BJ (cell line): ENCODE data around the gene PRDM11. TPM values are rescaled to one million over a fixed set of nuclear protein-coding genes. Genes with fewer than 3 reads are reported as not detected.

ENCODE experiments used
- CTCF ChIA-PET: fragments of 350-600 bp; formaldehyde crosslinking; extraction: SDS; loops from one replicate; lab custom pipeline; 2021; ENCODE audit warnings: antibody characterized with exemption, inconsistent platforms; lab: Yijun Ruan, JAX
- POLR2A ChIA-PET: fragments of 300-600 bp; sonication (Branson Sonifier 250); formaldehyde crosslinking; extraction: SDS; loops from one replicate; lab custom pipeline; 2021; ENCODE audit warnings: antibody characterized with exemption; lab: Charles Lee
- DNase-seq: peaks from one replicate; pipeline ENCODE4 v3.0.0-alpha.2; 2011; ENCODE audit warnings: low read depth
- H3K27me3 ChIP-seq: 2 replicates; pipeline ENCODE4 v1.6.0; 2011; ENCODE audit warnings: low read length; ENCODE audit not compliant: control insufficient read depth, insufficient read depth
- H3K36me3 ChIP-seq: 2 replicates; pipeline ENCODE4 v1.5.1; 2011; ENCODE audit warnings: low read length; ENCODE audit not compliant: control insufficient read depth, insufficient read depth
- H3K4me3 ChIP-seq: 2 replicates; pipeline ENCODE4 v1.5.1; 2011; ENCODE audit warnings: low read depth, mild to moderate bottlenecking, control low read depth, low read length
- polyA plus RNA-seq: library from polyadenylated mRNA; depleted of rRNA; stranded (reverse); fragments of >200 nt; gene quantifications from 2 replicates; pipeline ENCODE4 v1.2.3, GENCODE V29; 2011
- TF ChIP-seq, protein P1 (sequence below): IDR thresholded peaks from 2 replicates; pipeline ENCODE4 v1.5.1; 2011; ENCODE audit warnings: low read depth, mild to moderate bottlenecking, control low read depth, inconsistent platforms, low read length, moderate library complexity; ENCODE audit not compliant: insufficient read depth

The PRDM11 gene
- polyA plus RNA-seq, 1 experiment, result 5.8 TPM

DNA sequence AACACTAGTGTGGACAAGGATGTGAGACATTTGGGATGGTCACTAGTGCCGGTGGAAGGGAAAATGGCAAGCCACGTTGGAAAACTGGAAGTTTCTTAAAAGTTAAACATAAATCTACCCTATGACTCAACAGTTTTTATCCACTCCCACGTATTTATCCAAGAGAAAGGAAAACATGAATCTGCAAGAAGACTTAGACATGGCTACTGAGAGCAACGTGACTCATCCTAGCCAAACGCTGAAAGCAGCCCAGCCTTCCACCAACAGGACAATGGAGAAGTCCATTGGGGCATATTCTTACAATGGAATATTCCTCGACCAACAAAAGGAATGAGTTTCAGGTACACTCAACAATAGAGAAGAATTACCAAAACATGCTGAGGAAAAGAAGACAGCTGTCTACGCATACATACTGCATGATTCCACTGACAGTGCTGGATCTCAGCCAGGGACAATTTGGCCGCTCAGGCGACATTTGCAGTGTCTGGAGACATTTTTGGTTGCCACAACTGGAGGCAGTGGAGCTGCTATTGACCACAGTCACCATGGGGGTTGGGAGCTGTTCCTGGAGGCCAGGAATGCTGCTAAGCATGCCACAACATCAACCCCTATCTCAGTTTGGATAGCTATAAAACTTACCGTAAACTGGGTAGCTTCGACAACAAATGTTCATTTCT is 118.5 kb downstream of the PRDM11 start:
- ChIA-PET CTCF (interaction anchor here (1.0 to 1.3 kb wide), 2 partner anchors 13 to 14 kb away, joined by 4 read pairs; no protein-coding TSS in a partner anchor), POLR2A (no interaction called here)
- Histone ChIP-seq H3K36me3 (no peaks in the 10 kb centered on the region), H3K27me3 (no peaks in the 10 kb centered on the region; the same call in 1 of the 2 replicates), H3K4me3 (no peak overlapping the region)
- TF ChIP-seq, protein P1, sequence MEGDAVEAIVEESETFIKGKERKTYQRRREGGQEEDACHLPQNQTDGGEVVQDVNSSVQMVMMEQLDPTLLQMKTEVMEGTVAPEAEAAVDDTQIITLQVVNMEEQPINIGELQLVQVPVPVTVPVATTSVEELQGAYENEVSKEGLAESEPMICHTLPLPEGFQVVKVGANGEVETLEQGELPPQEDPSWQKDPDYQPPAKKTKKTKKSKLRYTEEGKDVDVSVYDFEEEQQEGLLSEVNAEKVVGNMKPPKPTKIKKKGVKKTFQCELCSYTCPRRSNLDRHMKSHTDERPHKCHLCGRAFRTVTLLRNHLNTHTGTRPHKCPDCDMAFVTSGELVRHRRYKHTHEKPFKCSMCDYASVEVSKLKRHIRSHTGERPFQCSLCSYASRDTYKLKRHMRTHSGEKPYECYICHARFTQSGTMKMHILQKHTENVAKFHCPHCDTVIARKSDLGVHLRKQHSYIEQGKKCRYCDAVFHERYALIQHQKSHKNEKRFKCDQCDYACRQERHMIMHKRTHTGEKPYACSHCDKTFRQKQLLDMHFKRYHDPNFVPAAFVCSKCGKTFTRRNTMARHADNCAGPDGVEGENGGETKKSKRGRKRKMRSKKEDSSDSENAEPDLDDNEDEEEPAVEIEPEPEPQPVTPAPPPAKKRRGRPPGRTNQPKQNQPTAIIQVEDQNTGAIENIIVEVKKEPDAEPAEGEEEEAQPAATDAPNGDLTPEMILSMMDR, result no peak
- peak; percentile 14 for DNase-seq

GRCh38 chr11:45265969-45266675 is 119.7 kb downstream of the PRDM11 start:
- Histone ChIP-seq H3K36me3 (no peaks in the 10 kb centered on the region), H3K4me3 (no peak overlapping the region), H3K27me3 (no peaks in the 10 kb centered on the region; the same call in 1 of the 2 replicates)
- POLR2A ChIA-PET, result no interaction called here
- TF ChIP-seq, protein P1, result no peak
- no peak for DNase-seq
- CTCF ChIA-PET, result interaction anchor here (1.3 to 1.5 kb wide), 2 partner anchors 14 to 27 kb away, joined by 3 to 4 read pairs; no protein-coding TSS in a partner anchor

DNA sequence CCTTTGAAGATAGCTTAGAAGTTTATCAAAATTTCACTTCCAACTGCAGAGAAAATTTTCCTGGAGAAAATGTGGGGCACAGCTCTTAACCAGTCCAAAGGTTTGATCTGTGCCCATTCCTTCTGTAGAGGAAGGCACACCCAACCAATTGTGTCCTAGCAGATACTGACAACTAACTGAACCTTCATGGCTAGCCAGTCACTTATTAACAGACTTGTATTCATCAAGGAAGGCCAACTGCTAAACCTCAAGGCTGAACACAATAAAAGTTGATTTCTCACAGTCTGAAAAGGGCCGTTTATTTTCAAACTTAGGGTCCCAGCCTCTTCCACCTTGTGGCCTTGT is 120.2 kb downstream of the PRDM11 start:
- CTCF ChIA-PET, result interaction anchor here (1.3 to 1.5 kb wide), 2 partner anchors 14 to 28 kb away, joined by 3 to 4 read pairs; no protein-coding TSS in a partner anchor
- DNase-seq, result no peak
- Histone ChIP-seq H3K4me3 (no peak overlapping the region), H3K27me3 (no peaks in the 10 kb centered on the region; the same call in 1 of the 2 replicates), H3K36me3 (no peaks in the 10 kb centered on the region)
- TF ChIP-seq, protein P1, result no peak
- POLR2A ChIA-PET, result no interaction called here

DNA sequence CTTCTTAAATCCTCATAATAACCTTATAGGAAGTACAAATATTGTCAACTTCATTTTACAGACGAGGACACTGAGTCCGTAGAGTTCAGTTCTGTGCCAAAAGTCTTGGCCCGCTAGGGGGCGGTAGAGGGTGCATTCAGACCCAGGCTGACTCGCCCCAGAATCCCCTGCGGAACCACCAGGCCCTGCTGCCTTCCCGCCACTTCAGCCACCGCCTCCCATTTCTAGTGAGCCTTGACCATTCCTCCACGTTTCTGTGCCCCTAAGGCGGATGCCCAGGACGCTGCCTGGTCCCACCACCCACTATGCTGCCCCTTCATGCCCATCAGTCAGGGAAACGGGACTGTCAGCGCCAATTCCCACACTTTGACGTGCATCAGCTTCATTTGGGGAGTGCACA is 120.6 kb downstream of the PRDM11 start:
- ChIA-PET CTCF (interaction anchor here (1.5 kb wide), 1 partner anchor 28 kb away, joined by 3 read pairs; no protein-coding TSS in a partner anchor), POLR2A (no interaction called here)
- H3K36me3 ChIP-seq, result no peaks in the 10 kb centered on the region
- DNase-seq, result no peak
- H3K27me3 ChIP-seq, result no peaks in the 10 kb centered on the region; the same call in 1 of the 2 replicates
- no peak overlapping the region for H3K4me3 ChIP-seq
- TF ChIP-seq, protein P1, result peak; percentile 28; the same call in 1 of the 2 replicates
